MG63 (cell line): ENCODE data around the gene FCGR2B. TPM values are rescaled to one million over a fixed set of nuclear protein-coding genes. Genes with fewer than 3 reads are reported as not detected.
A peak's percentile ranks its signal among the peaks of the same experiment; 100 is the strongest.
"Not testable (repeated sequence)": the region's sequence is repeated elsewhere in the genome, so short reads cannot be mapped to it uniquely, and the experiment has no call there.

ENCODE experiments used
- DNase-seq: peaks from one replicate; pipeline ENCODE4 v3.0.0-alpha.2; 2020
- H3K27me3 ChIP-seq: fragments of 250-450 bp; sonication (Bioruptor Pico); 2 replicates; pipeline ENCODE4 v1.5.1; 2020; ENCODE audit warnings: mild to moderate bottlenecking, moderate library complexity
- H3K36me3 ChIP-seq: fragments of 250-450 bp; sonication (Bioruptor Pico); 2 replicates; pipeline ENCODE4 v1.5.1; 2020; ENCODE audit warnings: mild to moderate bottlenecking, moderate library complexity
- H3K4me3 ChIP-seq: fragments of 250-450 bp; sonication (Bioruptor Pico); 2 replicates; pipeline ENCODE4 v1.5.1; 2020; ENCODE audit warnings: mild to moderate bottlenecking, moderate library complexity
- H3K9me3 ChIP-seq: fragments of 250-450 bp; sonication (Bioruptor Pico); 2 replicates; pipeline ENCODE4 v1.5.1; 2020; ENCODE audit warnings: mild to moderate bottlenecking, moderate library complexity
- total RNA-seq: library from RNA; depleted of rRNA; stranded (reverse); fragments of >200 nt; shearing (Covaris generic); gene quantifications from 2 replicates; pipeline ENCODE4 v1.2.3, GENCODE V29; 2014; ENCODE audit warnings: low replicate concordance

FCGR2B gene
- total RNA-seq, 1 experiment from 2014 or later = not detected

DNA sequence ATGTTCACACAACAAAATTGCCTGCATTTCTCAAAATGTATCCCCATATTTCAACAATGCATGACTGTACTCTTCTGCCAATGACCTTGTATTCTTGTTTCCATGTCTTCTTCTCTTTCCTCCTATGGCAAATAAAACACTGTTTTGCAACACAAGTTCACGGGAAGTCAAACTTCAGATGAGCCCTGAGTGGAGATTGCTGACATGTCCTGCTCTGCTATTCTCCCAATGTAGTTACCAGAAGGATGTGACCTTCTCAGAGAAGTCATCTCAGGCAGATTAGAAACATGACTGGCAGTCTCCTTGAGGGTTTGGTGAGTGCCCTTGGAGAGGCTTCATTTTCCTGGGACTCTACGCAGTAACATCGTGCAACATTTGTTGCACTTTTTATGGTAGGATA lies 15.6 kb downstream of the FCGR2B start:
- Histone ChIP-seq H3K36me3 (no peaks in the 10 kb centered on the region), H3K27me3 (peaks cover 7% of the 10 kb centered on the region), H3K9me3 (no peaks in the 10 kb centered on the region), H3K4me3 (no peak overlapping the region)
- DNase-seq = no peak

DNA sequence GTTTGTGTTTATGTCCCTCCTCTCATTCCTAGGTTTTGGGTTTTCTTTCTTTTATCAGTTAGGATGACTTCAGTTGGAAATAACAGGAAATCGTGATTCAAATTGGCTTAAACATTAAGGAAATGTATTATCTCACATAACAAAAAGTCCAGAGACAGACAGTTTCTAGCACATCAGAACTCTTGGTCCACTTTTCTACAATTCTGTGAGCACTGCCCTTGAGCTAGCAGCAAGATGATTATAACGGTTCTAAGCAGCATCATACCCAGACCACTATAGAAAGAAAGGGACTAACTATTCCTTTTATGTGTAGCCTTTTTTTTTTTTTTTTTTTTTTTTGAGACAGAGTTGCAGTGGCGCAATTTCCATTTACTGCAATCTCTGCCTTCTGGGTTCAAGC lies 18.9 kb downstream of the FCGR2B start:
- H3K4me3 ChIP-seq = no peak overlapping the region
- no peaks in the 10 kb centered on the region for H3K36me3 ChIP-seq
- no peaks in the 10 kb centered on the region for H3K9me3 ChIP-seq
- H3K27me3 ChIP-seq = peaks cover 23% of the 10 kb centered on the region
- DNase-seq = no peak

DNA sequence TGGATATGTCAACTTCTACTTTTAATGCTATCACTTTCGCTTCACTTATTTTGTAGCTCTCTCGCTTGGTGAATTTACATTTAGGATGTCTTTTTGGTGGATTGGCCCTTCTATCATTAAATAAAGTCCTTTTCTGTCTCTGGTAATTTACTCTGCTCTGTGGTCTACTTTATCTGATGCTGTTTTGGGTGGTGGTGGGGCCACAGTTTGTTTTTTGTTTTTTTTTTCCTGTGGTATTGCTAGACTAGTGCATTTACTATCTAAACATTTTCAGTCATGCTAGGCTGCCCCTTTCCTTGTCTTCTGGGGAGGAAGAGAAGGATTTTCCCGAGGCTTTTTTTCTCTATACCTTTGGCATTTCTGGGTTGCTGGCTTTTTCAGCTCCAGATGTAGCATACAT lies 26.0 kb downstream of the FCGR2B start:
- Histone ChIP-seq H3K27me3 (peaks cover 13% of the 10 kb centered on the region), H3K4me3 (no peak overlapping the region), H3K9me3 (no peaks in the 10 kb centered on the region), H3K36me3 (no peaks in the 10 kb centered on the region)
- no peak for DNase-seq

DNA sequence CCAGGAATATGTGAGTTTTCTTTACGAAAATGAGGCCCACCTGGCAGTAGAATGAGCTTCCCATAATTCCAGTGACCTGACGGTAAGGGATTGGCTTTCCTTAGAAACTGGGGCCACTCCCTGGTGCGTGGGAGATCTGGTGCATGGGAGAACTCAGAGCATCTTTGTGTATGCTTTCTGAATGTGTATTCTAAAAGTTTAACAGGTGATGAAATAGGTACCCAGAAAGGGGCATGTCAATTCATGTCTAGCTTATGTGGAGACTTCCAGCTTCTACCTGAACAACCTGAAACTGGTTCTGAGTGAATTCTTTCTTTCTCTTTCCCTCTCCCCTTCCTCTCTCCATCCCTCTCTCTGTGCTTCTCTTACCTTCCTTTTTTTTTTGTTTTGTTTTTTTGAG lies 28.9 kb downstream of the FCGR2B start:
- Histone ChIP-seq H3K27me3 (peaks cover 7% of the 10 kb centered on the region), H3K9me3 (0 out of 2 replicates have a peak, but pooled peaks cover 4% of the 10 kb centered on the region), H3K4me3 (no peak overlapping the region), H3K36me3 (no peaks in the 10 kb centered on the region)
- DNase-seq = no peak

DNA sequence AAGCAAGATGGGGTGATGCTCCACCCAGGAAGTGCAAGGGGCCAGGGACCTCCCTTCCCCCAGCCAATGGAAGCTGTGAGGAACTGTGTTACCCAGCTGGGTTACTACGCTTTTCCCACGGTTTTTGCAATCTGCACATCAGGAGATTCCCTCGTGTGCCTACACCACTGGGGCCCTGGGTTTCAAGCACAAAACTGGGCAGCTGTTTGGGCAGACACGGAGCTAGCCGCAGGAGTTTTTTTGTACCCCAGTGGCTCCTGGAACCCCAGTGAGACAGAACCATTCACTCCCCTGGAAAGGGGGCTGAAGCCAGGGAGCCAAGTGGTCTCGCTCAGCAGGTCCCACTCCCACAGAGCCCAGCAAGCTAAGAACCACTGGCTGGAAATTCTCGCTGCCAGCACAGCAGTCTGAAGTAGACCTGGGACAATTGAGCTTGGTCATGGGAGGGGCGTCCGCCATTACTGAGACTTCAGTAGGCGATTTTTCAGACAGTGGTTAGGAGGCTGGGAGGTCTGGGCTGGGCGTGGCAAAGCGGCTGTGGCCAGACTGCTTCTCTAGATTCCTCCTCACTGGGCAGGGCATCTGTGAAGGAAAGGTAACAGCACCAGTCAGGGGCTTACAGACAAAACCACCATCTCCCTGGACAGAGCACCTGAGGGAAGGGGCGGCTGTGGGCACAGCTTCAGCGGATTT lies 30.2 kb downstream of the FCGR2B start:
- not testable (repeated sequence) for H3K27me3 ChIP-seq, H3K36me3 ChIP-seq, H3K4me3 ChIP-seq, H3K9me3 ChIP-seq, DNase-seq

DNA sequence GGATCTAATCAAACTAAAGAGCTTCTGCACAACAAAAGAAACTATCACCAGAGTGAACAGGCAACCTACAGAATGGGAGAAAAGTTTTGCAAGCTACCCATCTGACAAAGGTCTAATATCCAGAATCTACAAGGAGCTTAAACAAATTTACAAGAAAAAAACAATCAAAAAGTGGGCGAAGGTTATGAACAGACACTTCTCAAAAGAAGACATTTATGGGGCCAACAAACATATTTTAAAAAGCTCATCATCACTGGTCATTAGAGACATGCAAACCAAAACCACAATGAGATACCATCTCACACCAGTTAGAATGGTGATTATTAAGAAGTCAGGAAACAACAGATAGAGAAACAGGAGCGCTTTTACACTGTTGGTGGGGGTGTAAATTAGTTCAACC lies 35.4 kb downstream of the FCGR2B start:
- DNase-seq, H3K4me3 ChIP-seq, H3K27me3 ChIP-seq, H3K36me3 ChIP-seq, H3K9me3 ChIP-seq: not testable (repeated sequence)

DNA sequence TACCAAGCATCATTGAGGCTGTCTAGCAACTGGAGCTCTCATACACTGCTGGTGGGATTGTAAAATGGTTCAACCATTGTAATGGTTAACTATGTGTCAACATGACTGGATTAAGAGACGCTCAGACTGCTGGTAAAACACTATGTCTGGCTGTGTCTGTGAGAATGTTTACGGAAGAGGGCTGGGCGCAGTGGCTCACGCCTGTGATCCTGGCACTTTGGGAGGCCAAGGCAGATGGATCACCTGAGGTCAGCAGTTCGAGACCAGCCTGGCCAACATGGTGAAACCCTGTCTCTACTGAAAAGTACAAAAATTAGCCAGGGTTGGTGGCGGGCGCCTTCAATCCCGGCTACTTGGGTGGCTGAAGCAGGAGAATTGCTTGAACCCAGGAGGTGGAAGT lies 39.3 kb downstream of the FCGR2B start:
- no peaks in the 10 kb centered on the region for H3K36me3 ChIP-seq
- no peak overlapping the region for H3K4me3 ChIP-seq
- no peaks in the 10 kb centered on the region; the same call in 1 of the 2 replicates for H3K9me3 ChIP-seq
- no peak for DNase-seq
- H3K27me3 ChIP-seq = peaks cover 3% of the 10 kb centered on the region; the same call in 1 of the 2 replicates

DNA sequence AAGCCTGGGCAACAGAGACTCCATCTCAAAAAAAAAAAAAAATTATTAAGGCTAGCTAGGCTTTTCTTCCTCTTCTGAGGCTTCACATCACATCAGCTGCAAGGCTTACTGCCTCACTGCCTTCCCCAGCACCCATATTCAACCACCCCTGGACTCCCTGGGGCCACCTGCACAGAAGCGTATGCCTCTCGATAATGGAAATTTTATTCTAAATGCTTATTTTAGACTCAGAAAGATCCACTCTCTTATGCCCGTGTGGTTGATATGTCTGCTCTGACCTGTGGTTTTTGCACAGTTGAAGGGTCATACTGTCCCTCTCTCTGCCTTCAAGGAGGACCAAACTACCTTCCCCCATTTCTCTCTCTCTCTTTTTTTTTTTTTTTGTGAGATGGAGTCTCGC lies 42.6 kb downstream of the FCGR2B start:
- Histone ChIP-seq H3K9me3 (no peaks in the 10 kb centered on the region; the same call in 1 of the 2 replicates), H3K27me3 (no peaks in the 10 kb centered on the region), H3K36me3 (no peaks in the 10 kb centered on the region), H3K4me3 (no peak overlapping the region)
- DNase-seq = no peak

DNA sequence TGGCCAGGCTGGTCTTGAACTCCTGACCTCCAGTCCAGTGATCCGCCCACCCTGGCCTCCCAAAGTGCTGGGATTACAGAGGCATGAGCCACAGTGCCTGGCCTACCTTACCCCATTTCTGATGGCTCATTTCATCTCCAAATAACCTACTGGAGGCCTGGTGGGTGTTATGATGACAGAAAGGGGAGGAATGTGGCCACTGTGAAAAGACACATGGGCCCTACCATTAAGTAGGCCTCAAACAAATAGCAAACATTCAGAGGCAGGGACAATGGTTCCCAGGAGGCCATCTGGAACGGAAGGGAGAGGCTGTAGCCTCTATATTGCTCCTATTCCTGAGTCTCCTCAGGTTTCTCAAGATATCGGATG lies 43.2 kb downstream of the FCGR2B start:
- H3K4me3 ChIP-seq = no peak overlapping the region
- no peaks in the 10 kb centered on the region; the same call in 1 of the 2 replicates for H3K9me3 ChIP-seq
- peak; percentile 71 for DNase-seq
- no peaks in the 10 kb centered on the region for H3K27me3 ChIP-seq
- no peaks in the 10 kb centered on the region for H3K36me3 ChIP-seq

DNA sequence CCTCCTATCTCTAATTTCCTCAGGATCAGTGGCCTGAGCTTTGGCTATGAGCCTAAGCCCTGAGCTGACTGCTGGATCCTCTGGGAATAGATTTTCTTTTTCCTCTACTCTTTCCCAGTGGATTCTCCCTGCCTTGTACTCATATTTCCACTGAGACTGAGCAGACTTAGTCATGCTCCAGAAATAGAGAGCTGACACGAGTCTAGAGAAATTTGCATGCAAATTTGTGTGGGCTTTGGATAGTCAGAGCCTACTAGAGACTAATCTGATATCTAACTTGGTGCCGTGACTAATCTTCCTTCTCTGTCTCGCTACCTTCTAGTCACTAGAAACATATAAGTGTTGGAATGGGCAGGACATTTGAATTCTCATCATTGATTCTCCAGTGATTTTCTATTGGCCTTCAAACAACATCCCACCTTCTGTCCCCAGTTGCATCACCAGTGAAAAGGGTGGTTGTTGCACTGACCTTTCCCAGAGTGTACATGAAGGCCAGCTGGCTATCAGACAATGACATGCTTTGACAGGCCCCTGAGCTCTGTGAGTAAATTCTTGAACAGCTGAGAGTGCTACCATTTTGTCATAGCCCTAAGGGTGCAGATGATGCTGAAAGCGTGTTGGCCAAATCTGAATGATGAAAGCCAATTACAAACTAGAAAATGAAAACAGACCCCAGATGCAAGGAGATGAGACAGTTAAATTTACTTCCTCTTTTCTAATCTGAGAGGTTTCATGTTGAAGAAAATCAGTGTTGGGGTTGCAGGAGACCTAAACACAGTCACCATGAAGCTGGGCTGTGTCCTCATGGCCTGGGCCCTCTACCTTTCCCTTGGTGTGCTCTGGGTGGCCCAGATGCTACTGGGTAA lies 43.8 kb downstream of the FCGR2B start, which contains the start of gene FCRLA:
FCRLA (plus strand) TSS at position 748 of the 866 bp plus-strand sequence; CDS start at position 784, 36 bp downstream.
- DNase-seq = peak; percentile 68
- no peaks in the 10 kb centered on the region for H3K36me3 ChIP-seq
- no peaks in the 10 kb centered on the region for H3K27me3 ChIP-seq
- no peaks in the 10 kb centered on the region; the same call in 1 of the 2 replicates for H3K9me3 ChIP-seq
- no peak within 1 kb of the TSS for H3K4me3 ChIP-seq

DNA sequence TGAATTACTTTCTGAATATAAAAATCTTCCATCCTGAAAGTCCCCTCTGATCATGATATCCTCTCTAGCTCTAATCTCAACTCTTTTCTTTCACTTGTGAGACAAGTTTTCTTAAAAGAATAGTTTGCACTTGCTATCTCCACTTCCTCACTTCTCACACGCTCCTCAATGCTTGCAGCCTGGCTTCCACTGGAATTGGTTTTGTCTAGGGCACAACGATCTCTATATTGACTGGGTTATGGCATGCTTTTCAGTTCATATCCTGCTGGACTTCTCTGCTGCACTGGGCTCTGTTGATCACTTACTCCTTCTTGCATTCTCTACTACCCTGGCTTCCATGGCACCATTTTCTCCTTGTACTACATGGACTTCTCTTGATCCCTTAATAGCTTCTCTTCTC lies 44.6 kb downstream of the FCGR2B start:
- H3K36me3 ChIP-seq = no peaks in the 10 kb centered on the region
- no peaks in the 10 kb centered on the region for H3K27me3 ChIP-seq
- DNase-seq = no peak
- H3K9me3 ChIP-seq = no peaks in the 10 kb centered on the region; the same call in 1 of the 2 replicates
- H3K4me3 ChIP-seq = no peak overlapping the region

DNA sequence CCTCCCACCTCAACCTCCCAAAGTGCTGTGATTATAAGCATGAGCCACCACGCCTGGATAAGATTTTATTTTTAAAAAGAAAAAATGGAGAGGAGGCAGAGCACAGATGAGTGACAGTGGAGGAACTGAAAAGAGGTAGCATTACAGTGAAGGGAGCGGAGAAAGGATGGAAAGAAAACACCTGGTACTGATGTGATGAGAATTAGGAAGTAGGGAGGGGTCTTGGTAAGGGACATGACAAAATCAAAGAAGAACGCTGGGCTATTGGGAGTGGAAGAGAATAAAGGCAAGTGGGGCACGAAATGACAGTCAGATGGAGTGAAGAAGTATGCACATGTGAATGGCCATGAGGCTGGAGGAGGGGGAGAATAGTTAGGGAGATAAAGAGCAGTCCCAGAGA lies 46.4 kb downstream of the FCGR2B start:
- no peak for DNase-seq
- H3K4me3 ChIP-seq = no peak overlapping the region
- H3K9me3 ChIP-seq = no peaks in the 10 kb centered on the region; the same call in 1 of the 2 replicates
- H3K36me3 ChIP-seq = no peaks in the 10 kb centered on the region
- no peaks in the 10 kb centered on the region for H3K27me3 ChIP-seq

DNA sequence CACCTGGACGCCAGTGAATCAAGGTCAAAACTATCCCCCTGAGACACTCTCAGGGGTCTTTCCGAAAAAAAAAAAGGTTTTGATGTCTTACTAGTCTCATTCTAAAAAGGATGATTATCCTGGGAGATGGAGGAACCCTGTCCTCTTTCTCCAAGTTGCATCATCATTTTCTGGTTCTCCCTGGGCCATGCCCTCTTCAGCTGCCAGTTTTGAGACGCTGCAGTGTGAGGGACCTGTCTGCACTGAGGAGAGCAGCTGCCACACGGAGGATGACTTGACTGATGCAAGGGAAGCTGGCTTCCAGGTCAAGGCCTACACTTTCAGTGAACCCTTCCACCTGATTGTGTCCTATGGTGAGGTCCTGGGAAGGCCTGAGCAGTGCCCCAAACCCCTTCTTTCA lies 47.6 kb downstream of the FCGR2B start:
- Histone ChIP-seq H3K9me3 (no peaks in the 10 kb centered on the region; the same call in 1 of the 2 replicates), H3K4me3 (no peak overlapping the region), H3K27me3 (no peaks in the 10 kb centered on the region), H3K36me3 (no peaks in the 10 kb centered on the region)
- DNase-seq = no peak

DNA sequence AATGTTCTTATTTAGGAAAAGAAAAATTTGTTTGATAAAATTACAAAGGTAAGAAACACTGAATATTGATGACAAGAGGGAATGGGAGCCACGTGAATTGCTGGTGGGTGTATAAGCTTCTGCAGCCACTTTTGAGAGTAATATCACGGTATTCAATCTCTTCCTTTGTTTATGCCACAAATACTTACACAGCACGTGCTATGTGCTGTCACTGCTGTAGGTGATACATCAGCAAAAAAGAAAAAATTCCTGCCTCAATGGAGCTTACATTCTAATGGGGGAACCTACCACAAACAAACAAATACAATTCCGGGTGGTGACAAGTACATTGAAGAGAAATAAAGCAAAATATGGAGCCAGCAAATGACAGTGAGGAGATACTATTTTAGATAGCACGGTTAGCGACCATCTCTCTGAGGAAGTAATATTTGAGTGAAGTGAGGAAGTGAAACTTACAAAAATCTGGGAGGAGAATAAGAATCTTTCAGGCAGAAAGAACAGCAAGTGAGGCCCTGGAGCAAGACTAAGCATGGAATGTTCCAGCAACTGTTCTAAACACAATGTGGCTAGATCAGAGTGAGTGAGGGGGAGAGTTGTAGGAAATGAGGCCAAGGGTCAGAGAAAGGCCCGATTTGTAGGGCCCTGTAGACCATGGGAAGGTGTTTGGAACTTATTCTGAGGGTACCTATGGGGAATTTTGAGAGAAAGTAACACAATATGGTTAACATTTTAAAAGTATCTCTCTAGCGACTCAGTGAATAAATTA lies 55.8 kb downstream of the FCGR2B start:
- no peak for DNase-seq
- Histone ChIP-seq H3K4me3 (no peak overlapping the region), H3K9me3 (no peaks in the 10 kb centered on the region), H3K27me3 (no peaks in the 10 kb centered on the region), H3K36me3 (no peaks in the 10 kb centered on the region)

DNA sequence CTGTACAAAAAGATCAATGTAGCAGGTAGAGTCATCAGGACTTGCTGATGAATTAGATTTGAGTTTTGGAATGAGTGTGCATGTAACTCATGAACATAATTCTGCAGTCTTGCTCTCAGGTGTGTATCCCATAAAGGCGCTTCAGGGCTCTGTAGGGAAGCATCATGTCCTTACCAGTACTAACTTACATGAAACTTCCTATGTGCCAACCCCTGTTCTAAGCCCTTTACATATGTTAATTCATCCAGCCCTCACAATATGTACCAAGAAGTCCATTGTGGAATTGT lies 56.3 kb downstream of the FCGR2B start:
- no peak overlapping the region for H3K4me3 ChIP-seq
- no peaks in the 10 kb centered on the region for H3K27me3 ChIP-seq
- no peak for DNase-seq
- no peaks in the 10 kb centered on the region for H3K9me3 ChIP-seq
- H3K36me3 ChIP-seq = no peaks in the 10 kb centered on the region

DNA sequence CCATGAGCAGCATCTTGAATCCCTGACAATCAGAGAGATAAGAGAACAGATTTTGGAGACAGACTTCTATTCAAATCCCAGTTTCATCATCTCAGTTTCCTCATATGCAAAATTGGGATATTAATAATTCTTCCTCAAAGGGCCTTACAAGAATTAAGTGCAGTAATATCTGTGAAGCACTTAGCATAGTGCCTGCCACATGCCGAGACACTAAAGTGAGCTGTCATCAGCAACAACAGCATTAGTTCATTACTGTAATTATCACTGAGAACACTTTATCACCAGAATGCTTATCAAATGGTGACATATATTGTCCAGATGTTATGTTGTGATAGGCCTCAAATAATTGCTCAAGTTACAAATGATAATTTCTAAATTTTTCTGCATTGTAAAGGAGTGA lies 57.5 kb downstream of the FCGR2B start:
- Histone ChIP-seq H3K4me3 (no peak overlapping the region), H3K9me3 (no peaks in the 10 kb centered on the region), H3K36me3 (no peaks in the 10 kb centered on the region), H3K27me3 (no peaks in the 10 kb centered on the region)
- no peak for DNase-seq
